Neural cell (in vitro differentiated cells): ENCODE results near the gene NDEL1.

Experiments
- EP300 ChIP-seq: fragments of 450-650 bp; conservative IDR thresholded peaks from 2 replicates; pipeline ENCODE4 v1.6.1; 2014; ENCODE audit warnings: antibody characterized with exemption, mild to moderate bottlenecking, moderate library complexity; ENCODE audit not compliant: poor library complexity, severe bottlenecking
- EZH2 ChIP-seq: fragments of 200-600, 300-800 bp; shearing (Covaris generic), sonication (generic); IDR thresholded peaks from 2 replicates; pipeline ENCODE4 v1.6.1; 2014; ENCODE audit warnings: antibody characterized with exemption, low read length, borderline replicate concordance, mild to moderate bottlenecking; ENCODE audit not compliant: insufficient read depth, poor library complexity, severe bottlenecking
- MXI1 ChIP-seq: fragments of 450-650 bp; conservative IDR thresholded peaks from 2 replicates; pipeline ENCODE4 v1.6.1; 2014; ENCODE audit warnings: antibody characterized with exemption, mild to moderate bottlenecking; ENCODE audit not compliant: poor library complexity, severe bottlenecking
- POLR2AphosphoS5 ChIP-seq: IDR thresholded peaks from 2 replicates; pipeline ENCODE4 v1.6.1; 2012
- SMC3 ChIP-seq: fragments of 450-650 bp; conservative IDR thresholded peaks from 2 replicates; pipeline ENCODE4 v1.6.1; 2014; ENCODE audit warnings: antibody characterized with exemption, mild to moderate bottlenecking, moderate library complexity; ENCODE audit not compliant: poor library complexity
- TAF1 ChIP-seq: IDR thresholded peaks from 2 replicates; pipeline ENCODE4 v1.6.1; 2012; ENCODE audit warnings: low read depth
- TF ChIP-seq, protein P1 (sequence below): fragments of 450-650 bp; IDR thresholded peaks from 2 replicates; pipeline ENCODE4 v1.5.1; 2014; ENCODE audit warnings: antibody characterized with exemption, mild to moderate bottlenecking, moderate library complexity; ENCODE audit not compliant: poor library complexity, severe bottlenecking
- TF ChIP-seq, protein P2 (sequence below): IDR thresholded peaks from 2 replicates; pipeline ENCODE4 v1.6.1; 2012; ENCODE audit warnings: borderline replicate concordance

DNA sequence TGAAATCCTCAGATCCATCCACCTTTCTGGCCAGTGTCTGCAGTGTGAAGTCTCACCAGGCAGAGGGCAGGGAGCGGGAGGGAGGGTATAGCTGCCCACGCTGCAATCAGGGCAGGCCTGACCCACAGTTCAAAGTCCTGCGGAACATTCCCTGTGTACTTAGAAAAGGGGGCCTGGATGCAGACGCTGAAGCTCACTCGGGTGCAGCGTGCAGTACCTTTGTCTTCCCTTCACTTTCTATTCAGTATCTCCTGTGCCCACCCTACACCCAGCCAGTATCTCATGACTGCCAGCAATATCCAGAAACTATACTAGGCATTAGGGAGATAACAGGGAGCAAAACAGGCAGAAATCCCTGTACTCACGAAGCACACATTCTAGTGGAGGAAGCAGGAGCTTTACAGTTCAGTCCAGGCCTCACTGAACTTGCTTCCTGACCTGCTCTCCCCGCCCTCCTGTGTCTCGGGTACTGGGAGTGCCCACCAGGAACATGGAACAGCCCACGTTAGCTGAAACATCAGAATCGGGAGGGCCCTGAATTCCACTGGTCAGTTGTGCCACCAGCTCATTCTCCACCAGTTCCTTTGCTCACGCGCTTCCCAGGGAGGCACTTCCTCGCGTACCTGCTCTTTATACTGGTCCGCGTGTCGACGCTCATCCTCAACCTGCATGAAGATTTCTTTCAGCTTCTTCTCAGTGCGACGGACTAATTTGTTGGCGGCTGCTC lies 42.2 kb downstream of the NDEL1 start:
- TF ChIP-seq, protein P1, sequence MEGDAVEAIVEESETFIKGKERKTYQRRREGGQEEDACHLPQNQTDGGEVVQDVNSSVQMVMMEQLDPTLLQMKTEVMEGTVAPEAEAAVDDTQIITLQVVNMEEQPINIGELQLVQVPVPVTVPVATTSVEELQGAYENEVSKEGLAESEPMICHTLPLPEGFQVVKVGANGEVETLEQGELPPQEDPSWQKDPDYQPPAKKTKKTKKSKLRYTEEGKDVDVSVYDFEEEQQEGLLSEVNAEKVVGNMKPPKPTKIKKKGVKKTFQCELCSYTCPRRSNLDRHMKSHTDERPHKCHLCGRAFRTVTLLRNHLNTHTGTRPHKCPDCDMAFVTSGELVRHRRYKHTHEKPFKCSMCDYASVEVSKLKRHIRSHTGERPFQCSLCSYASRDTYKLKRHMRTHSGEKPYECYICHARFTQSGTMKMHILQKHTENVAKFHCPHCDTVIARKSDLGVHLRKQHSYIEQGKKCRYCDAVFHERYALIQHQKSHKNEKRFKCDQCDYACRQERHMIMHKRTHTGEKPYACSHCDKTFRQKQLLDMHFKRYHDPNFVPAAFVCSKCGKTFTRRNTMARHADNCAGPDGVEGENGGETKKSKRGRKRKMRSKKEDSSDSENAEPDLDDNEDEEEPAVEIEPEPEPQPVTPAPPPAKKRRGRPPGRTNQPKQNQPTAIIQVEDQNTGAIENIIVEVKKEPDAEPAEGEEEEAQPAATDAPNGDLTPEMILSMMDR: no peak
- TF ChIP-seq EZH2 (no peak), POLR2AphosphoS5 (no peak), TAF1 (no peak), EP300 (no peak), SMC3 (no peak), MXI1 (no peak)
- TF ChIP-seq, protein P2, sequence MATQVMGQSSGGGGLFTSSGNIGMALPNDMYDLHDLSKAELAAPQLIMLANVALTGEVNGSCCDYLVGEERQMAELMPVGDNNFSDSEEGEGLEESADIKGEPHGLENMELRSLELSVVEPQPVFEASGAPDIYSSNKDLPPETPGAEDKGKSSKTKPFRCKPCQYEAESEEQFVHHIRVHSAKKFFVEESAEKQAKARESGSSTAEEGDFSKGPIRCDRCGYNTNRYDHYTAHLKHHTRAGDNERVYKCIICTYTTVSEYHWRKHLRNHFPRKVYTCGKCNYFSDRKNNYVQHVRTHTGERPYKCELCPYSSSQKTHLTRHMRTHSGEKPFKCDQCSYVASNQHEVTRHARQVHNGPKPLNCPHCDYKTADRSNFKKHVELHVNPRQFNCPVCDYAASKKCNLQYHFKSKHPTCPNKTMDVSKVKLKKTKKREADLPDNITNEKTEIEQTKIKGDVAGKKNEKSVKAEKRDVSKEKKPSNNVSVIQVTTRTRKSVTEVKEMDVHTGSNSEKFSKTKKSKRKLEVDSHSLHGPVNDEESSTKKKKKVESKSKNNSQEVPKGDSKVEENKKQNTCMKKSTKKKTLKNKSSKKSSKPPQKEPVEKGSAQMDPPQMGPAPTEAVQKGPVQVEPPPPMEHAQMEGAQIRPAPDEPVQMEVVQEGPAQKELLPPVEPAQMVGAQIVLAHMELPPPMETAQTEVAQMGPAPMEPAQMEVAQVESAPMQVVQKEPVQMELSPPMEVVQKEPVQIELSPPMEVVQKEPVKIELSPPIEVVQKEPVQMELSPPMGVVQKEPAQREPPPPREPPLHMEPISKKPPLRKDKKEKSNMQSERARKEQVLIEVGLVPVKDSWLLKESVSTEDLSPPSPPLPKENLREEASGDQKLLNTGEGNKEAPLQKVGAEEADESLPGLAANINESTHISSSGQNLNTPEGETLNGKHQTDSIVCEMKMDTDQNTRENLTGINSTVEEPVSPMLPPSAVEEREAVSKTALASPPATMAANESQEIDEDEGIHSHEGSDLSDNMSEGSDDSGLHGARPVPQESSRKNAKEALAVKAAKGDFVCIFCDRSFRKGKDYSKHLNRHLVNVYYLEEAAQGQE: no peak
